CD14-positive monocyte (primary cell): ENCODE measurements around the gene GFI1B. TPM values are rescaled to one million over a fixed set of nuclear protein-coding genes. Genes with fewer than 3 reads are reported as not detected.

Source experiments
- DNase-seq, 3 donors: peaks; one replicate each; pipeline ENCODE4 v3.0.0-alpha.2; 2011 to 2022
- H2AFZ ChIP-seq: 2 replicates; pipeline ENCODE4 v1.6.0; 2012; ENCODE audit warnings: mild to moderate bottlenecking, low read depth, low read length, inconsistent platforms; ENCODE audit not compliant: insufficient read depth, poor library complexity, severe bottlenecking
- H3K27ac ChIP-seq, 2 donors: 1 replicate in 1 of 2; 2 replicates in 1 of 2; pipeline ENCODE4 v1.5.1; 2012 to 2013; ENCODE audit warnings: low read length in 2 of 2, control low read depth in 1 of 2, inconsistent platforms in 1 of 2, low read depth in 1 of 2, mild to moderate bottlenecking in 1 of 2
- H3K27me3 ChIP-seq, 2 donors: one replicate each; pipeline versions ENCODE4 v1.6.0 to v1.6.1; 2011 to 2013; ENCODE audit warnings: low read length in 2 of 2; ENCODE audit not compliant: control insufficient read depth in 2 of 2, insufficient read depth in 2 of 2
- H3K36me3 ChIP-seq, 2 donors: replicated peaks in 1 of 2; 1 replicate in 1 of 2; 2 replicates in 1 of 2; pipeline versions ENCODE4 v1.5.1 to v1.6.1; 2012 to 2013; ENCODE audit warnings: low read length in 2 of 2, control low read depth in 1 of 2, inconsistent platforms in 1 of 2, mild to moderate bottlenecking in 1 of 2; ENCODE audit not compliant: insufficient read depth in 2 of 2, control insufficient read depth in 1 of 2
- H3K4me1 ChIP-seq, 2 donors: 1 replicate in 1 of 2; 2 replicates in 1 of 2; pipeline versions ENCODE4 v1.5.1 to v1.6.1; 2012 to 2013; ENCODE audit warnings: low read length in 2 of 2, control low read depth in 1 of 2, inconsistent platforms in 1 of 2, mild to moderate bottlenecking in 1 of 2, moderate library complexity in 1 of 2; ENCODE audit not compliant: insufficient read depth in 2 of 2, control insufficient read depth in 1 of 2
- H3K4me2 ChIP-seq: replicated peaks from 2 replicates; pipeline ENCODE3; 2012; ENCODE audit warnings: low read length, moderate library complexity, mild to moderate bottlenecking; ENCODE audit not compliant: poor library complexity, severe bottlenecking; ENCODE audit errors: extremely low read depth
- H3K4me3 ChIP-seq, 3 experiments: fragments of 200-600 bp in 1 of 3; sonication (generic) in 1 of 3; replicated peaks in 1 of 3; 1 replicate in 2 of 3; 2 replicates in 1 of 3; pipeline ENCODE4 v1.5.1; 2011 to 2013; ENCODE audit warnings: low read length in 3 of 3, mild to moderate bottlenecking in 3 of 3, control low read depth in 2 of 3, low read depth in 2 of 3, inconsistent platforms in 1 of 3, moderate library complexity in 1 of 3
- H3K79me2 ChIP-seq: 2 replicates; pipeline ENCODE4 v1.6.0; 2012; ENCODE audit warnings: mild to moderate bottlenecking, control low read depth, inconsistent platforms, low read length, moderate library complexity; ENCODE audit not compliant: insufficient read depth
- H3K9ac ChIP-seq: 2 replicates; pipeline ENCODE4 v1.6.0; 2017; ENCODE audit warnings: low read length, mild to moderate bottlenecking; ENCODE audit not compliant: insufficient read depth, poor library complexity, severe bottlenecking
- H3K9me3 ChIP-seq, 2 donors: replicated peaks in 1 of 2; 1 replicate in 1 of 2; 2 replicates in 1 of 2; pipeline versions ENCODE4 v1.5.1 to v1.6.1; 2012 to 2013; ENCODE audit warnings: low read length in 2 of 2, control low read depth in 1 of 2; ENCODE audit not compliant: control insufficient read depth in 1 of 2, insufficient read depth in 1 of 2
- H4K20me1 ChIP-seq: 2 replicates; pipeline ENCODE4 v1.6.0; 2012; ENCODE audit warnings: mild to moderate bottlenecking, low read length, control low read depth, moderate library complexity; ENCODE audit not compliant: insufficient read depth
- H3K27ac Mint-ChIP-seq, 7 donors: one replicate each; pipeline ENCODE4 v1.8.0; 2020; ENCODE audit warnings: mild to moderate bottlenecking in 7 of 7, mixed read lengths in 7 of 7, moderate library complexity in 6 of 7, inconsistent platforms in 2 of 7
- H3K27me3 Mint-ChIP-seq, 3 donors: one replicate each; pipeline ENCODE4 v1.8.0; 2021 to 2022; ENCODE audit warnings: low read depth in 3 of 3, mild to moderate bottlenecking in 3 of 3, mixed read lengths in 3 of 3, moderate library complexity in 3 of 3, inconsistent platforms in 1 of 3
- H3K36me3 Mint-ChIP-seq, 2 donors: one replicate each; pipeline ENCODE4 v1.8.0; 2020; ENCODE audit warnings: mixed read lengths in 2 of 2, inconsistent platforms in 1 of 2, mild to moderate bottlenecking in 1 of 2
- H3K4me1 Mint-ChIP-seq: one replicate; pipeline ENCODE4 v1.8.0; 2020; ENCODE audit warnings: mild to moderate bottlenecking, mixed read lengths
- H3K4me3 Mint-ChIP-seq, 2 donors: one replicate each; pipeline ENCODE4 v1.8.0; 2020; ENCODE audit warnings: mild to moderate bottlenecking in 2 of 2, mixed read lengths in 2 of 2, moderate library complexity in 1 of 2
- H3K9me3 Mint-ChIP-seq, 7 donors: one replicate each; pipeline ENCODE4 v1.8.0; 2020 to 2022; ENCODE audit warnings: mixed read lengths in 7 of 7, mild to moderate bottlenecking in 6 of 7, moderate library complexity in 6 of 7, inconsistent platforms in 2 of 7
- CTCF ChIP-seq: fragments of 200-600 bp; IDR thresholded peaks from one replicate; pipeline ENCODE4 v1.8.0; 2022; ENCODE audit warnings: antibody characterized with exemption, mild to moderate bottlenecking
- WGBS: methylation state at CpG from one replicate; pipeline ENCODE4 v1.1.5; 2013; ENCODE audit warnings: missing lambda C conversion rate; ENCODE audit not compliant: insufficient coverage; 5-methylcytosine and 5-hydroxymethylcytosine counted together
- intact Hi-C, 2 donors: fragments of 100-400 bp; cut with micrococcal nuclease; formaldehyde crosslinking; loops; one replicate each; pipeline versions ENCODE4 v1.15.0 to v1.15.1; 2023
- polyA plus RNA-seq, 3 donors: library from polyadenylated mRNA; depleted of rRNA in 1 of 3; unstranded in 2 of 3; stranded (reverse) in 1 of 3; fragments of 300-500 nt in 2 of 3; fragments of >200 nt in 1 of 3; fragmentation: Illumina TruSeq in 2 of 3; gene quantifications; 1 replicate in 2 of 3; 2 replicates in 1 of 3; pipeline ENCODE4 v1.2.3, GENCODE V29; 2012 to 2021

The GFI1B gene
- polyA plus RNA-seq, 3 donors = 0.06 to 0.39 (median 0.21) TPM

GRCh38 chr9:132986640-132987620 lies 8.4 kb downstream of the GFI1B start:
- Histone ChIP-seq H3K36me3 (no peaks in the 10 kb centered on the region), H3K27me3 (peaks cover 0 to 6% of the 10 kb centered on the region in 2 donors), H3K9me3 (no peaks in the 10 kb centered on the region), H4K20me1 (no peaks in the 10 kb centered on the region), H3K9ac (no peak overlapping the region), H3K27ac (no peak overlapping the region), H3K4me1 (peaks cover 9 to 10% of the 10 kb centered on the region in 2 donors), H3K79me2 (no peaks in the 10 kb centered on the region), H3K4me3 (no peak overlapping the region), H2AFZ (no peak overlapping the region), H3K4me2 (no peak overlapping the region)
- intact Hi-C loops = no loop called here
- peak overlapping the region in 2 of 7 donors; percentile 40 to 61 for H3K27ac Mint-ChIP-seq
- H3K9me3 Mint-ChIP-seq = peaks cover 0 to 2% (median under 1%) of the 10 kb centered on the region in 7 donors
- H3K27me3 Mint-ChIP-seq = peaks cover 8 to 54% (median 17%) of the 10 kb centered on the region in 3 donors
- DNase-seq = no peak
- WGBS = 52% methylated on average over 23 of the region's 26 CpGs
- no peak overlapping the region for H3K4me3 Mint-ChIP-seq
- peaks cover 15% of the 10 kb centered on the region for H3K4me1 Mint-ChIP-seq
- H3K36me3 Mint-ChIP-seq = no peaks in the 10 kb centered on the region
- no peak for TF ChIP-seq CTCF

- Histone ChIP-seq H4K20me1 (no peaks in the 10 kb centered on the region), H3K4me1 (no peaks in the 10 kb centered on the region), H3K4me2 (no peak overlapping the region), H2AFZ (no peak overlapping the region), H3K4me3 (no peak overlapping the region), H3K27me3 (peaks cover 0 to 6% of the 10 kb centered on the region in 2 donors), H3K9ac (no peak overlapping the region), H3K36me3 (no peaks in the 10 kb centered on the region), H3K9me3 (no peaks in the 10 kb centered on the region), H3K79me2 (no peaks in the 10 kb centered on the region), H3K27ac (no peak overlapping the region)
- H3K27ac Mint-ChIP-seq = peak overlapping the region in 1 of 7 donors; percentile 40
- peaks cover 0 to 2% (median 0%) of the 10 kb centered on the region in 7 donors for H3K9me3 Mint-ChIP-seq
- no peaks in the 10 kb centered on the region for H3K36me3 Mint-ChIP-seq
- peaks cover 8 to 52% (median 9%) of the 10 kb centered on the region in 3 donors for H3K27me3 Mint-ChIP-seq
- 94% methylated on average over 5 of the region's 14 CpGs for WGBS
- no peak overlapping the region for H3K4me3 Mint-ChIP-seq
- no peak for DNase-seq
- peaks cover 7% of the 10 kb centered on the region for H3K4me1 Mint-ChIP-seq
- intact Hi-C loops = no loop called here
- no peak for TF ChIP-seq CTCF
These were observed 9.9 kb downstream of the GFI1B start for GRCh38 chr9:132988244-132989013.
